ENCODE measurements around the gene DPH5.

DNA sequence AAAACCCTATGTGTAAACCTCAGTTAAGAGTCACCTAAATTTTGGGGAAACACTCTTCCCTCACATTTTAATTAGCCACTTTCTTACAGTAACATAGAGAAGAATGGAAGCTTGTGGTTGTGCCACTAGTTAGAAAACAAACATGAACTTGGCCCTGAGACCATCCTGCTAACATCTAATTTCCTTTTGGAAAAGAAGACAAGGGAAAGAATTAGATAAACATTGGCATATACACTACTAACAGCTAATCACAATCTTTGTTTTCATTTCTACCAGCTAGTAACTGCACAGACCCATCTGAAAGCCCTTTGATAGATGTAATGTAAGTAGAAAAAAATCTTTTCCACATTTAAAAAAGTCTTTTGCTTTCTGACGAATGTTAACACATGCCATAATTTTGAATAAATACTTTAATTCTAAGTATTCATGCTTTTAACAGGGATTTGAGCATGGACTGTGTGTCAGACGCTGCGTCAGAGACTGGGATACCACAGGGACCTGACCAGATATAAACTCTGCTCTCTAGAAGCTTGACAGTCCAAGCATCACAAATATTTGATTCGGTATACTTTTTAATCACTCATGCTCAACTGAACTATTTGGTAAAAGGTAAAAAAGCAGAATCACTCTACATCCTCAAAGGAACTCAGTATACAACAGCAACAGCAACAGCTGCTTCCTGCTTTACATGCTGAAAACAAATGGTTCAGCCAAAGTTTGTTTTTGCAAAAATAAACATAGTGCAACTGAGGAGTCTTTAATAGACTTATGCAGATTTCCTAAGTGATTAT, 30.2 kb downstream of the DPH5 start:
- TF ChIP-seq, protein P1, sequence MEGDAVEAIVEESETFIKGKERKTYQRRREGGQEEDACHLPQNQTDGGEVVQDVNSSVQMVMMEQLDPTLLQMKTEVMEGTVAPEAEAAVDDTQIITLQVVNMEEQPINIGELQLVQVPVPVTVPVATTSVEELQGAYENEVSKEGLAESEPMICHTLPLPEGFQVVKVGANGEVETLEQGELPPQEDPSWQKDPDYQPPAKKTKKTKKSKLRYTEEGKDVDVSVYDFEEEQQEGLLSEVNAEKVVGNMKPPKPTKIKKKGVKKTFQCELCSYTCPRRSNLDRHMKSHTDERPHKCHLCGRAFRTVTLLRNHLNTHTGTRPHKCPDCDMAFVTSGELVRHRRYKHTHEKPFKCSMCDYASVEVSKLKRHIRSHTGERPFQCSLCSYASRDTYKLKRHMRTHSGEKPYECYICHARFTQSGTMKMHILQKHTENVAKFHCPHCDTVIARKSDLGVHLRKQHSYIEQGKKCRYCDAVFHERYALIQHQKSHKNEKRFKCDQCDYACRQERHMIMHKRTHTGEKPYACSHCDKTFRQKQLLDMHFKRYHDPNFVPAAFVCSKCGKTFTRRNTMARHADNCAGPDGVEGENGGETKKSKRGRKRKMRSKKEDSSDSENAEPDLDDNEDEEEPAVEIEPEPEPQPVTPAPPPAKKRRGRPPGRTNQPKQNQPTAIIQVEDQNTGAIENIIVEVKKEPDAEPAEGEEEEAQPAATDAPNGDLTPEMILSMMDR (IDR thresholded peaks at IDR 0.05; ENCODE audit: insufficient read depth, low read length, poor library complexity, severe bottlenecking) = no peak
- no peak for TF ChIP-seq EZH2phosphoT487 (conservative IDR thresholded peaks at IDR 0.05; ENCODE audit: low read length)

All from SU-DHL-6 (cell line).